Peyer's patch (tissue), 4 donors: ENCODE measurements around the gene CFAP97D1. TPM values are rescaled to one million over a fixed set of nuclear protein-coding genes. Genes with fewer than 3 reads are reported as not detected.

Experiments used
- DNase-seq, 3 donors: peaks; one replicate each; pipeline ENCODE4 v3.0.0-alpha.2; 2017 to 2019
- H3K27ac ChIP-seq, 4 donors: fragments of 200-600 bp; sonication (generic); one replicate each; pipeline ENCODE4 v1.5.1; 2016 to 2019
- H3K27me3 ChIP-seq, 2 donors: fragments of 200-600 bp; sonication (generic); one replicate each; pipeline ENCODE4 v1.5.1; 2019
- H3K36me3 ChIP-seq, 3 donors: fragments of 200-600 bp; sonication (generic); one replicate each; pipeline ENCODE4 v1.5.1; 2016 to 2019
- H3K4me1 ChIP-seq, 4 donors: fragments of 200-600 bp; sonication (generic); one replicate each; pipeline ENCODE4 v1.5.1; 2016 to 2019
- H3K4me3 ChIP-seq, 4 donors: fragments of 200-600 bp; sonication (generic); 1 replicate in 3 of 4; 2 replicates in 1 of 4; pipeline ENCODE4 v1.5.1; 2016 to 2019; ENCODE audit warnings: mild to moderate bottlenecking in 1 of 4
- H3K9me3 ChIP-seq, 4 donors: fragments of 200-600 bp; sonication (generic); one replicate each; pipeline ENCODE4 v1.5.1; 2016 to 2019; ENCODE audit warnings: mild to moderate bottlenecking in 1 of 4
- CTCF ChIP-seq, 6 experiments: fragments of 450-650 bp in 4 of 6; fragments of 200-600 bp in 2 of 6; sonication (generic) in 1 of 6; IDR thresholded peaks; one replicate each; pipeline ENCODE4 v1.5.1; 2017 to 2019; ENCODE audit warnings: antibody characterized with exemption in 6 of 6, mild to moderate bottlenecking in 3 of 6, moderate library complexity in 1 of 6
- POLR2A ChIP-seq, 2 donors: fragments of 450-650 bp; IDR thresholded peaks; one replicate each; pipeline ENCODE4 v1.5.1; 2017; ENCODE audit warnings: antibody characterized with exemption in 2 of 2, mild to moderate bottlenecking in 2 of 2, moderate library complexity in 2 of 2
- total RNA-seq, 4 donors: library from RNA; depleted of rRNA; stranded (reverse); fragments of >200 nt; gene quantifications; one replicate each; pipeline ENCODE4 v1.1.0, GENCODE V29; 2016

The CFAP97D1 gene
- total RNA-seq, 4 donors from 2014 or later, result not detected

- Histone ChIP-seq H3K9me3 (no peaks in the 10 kb centered on the region), H3K4me1 (no peaks in the 10 kb centered on the region), H3K36me3 (no peaks in the 10 kb centered on the region), H3K27ac (no peak overlapping the region), H3K4me3 (no peak overlapping the region), H3K27me3 (no peaks in the 10 kb centered on the region)
- TF ChIP-seq CTCF (IDR thresholded peaks at IDR 0.05) (no peak), POLR2A (IDR thresholded peaks at IDR 0.05) (no peak)
- no peak for DNase-seq
These were observed 30.0 kb downstream of the CFAP97D1 start for GRCh38 chr17:43810226-43810715.

GRCh38 chr17:43810823-43811222 lies 30.6 kb downstream of the CFAP97D1 start:
- no peaks in the 10 kb centered on the region for H3K4me1 ChIP-seq
- no peak overlapping the region for H3K27ac ChIP-seq
- no peaks in the 10 kb centered on the region for H3K9me3 ChIP-seq
- no peaks in the 10 kb centered on the region for H3K27me3 ChIP-seq
- TF ChIP-seq CTCF (IDR thresholded peaks at IDR 0.05) (no peak), POLR2A (IDR thresholded peaks at IDR 0.05) (no peak)
- no peaks in the 10 kb centered on the region for H3K36me3 ChIP-seq
- no peak for DNase-seq
- no peak overlapping the region for H3K4me3 ChIP-seq

DNA sequence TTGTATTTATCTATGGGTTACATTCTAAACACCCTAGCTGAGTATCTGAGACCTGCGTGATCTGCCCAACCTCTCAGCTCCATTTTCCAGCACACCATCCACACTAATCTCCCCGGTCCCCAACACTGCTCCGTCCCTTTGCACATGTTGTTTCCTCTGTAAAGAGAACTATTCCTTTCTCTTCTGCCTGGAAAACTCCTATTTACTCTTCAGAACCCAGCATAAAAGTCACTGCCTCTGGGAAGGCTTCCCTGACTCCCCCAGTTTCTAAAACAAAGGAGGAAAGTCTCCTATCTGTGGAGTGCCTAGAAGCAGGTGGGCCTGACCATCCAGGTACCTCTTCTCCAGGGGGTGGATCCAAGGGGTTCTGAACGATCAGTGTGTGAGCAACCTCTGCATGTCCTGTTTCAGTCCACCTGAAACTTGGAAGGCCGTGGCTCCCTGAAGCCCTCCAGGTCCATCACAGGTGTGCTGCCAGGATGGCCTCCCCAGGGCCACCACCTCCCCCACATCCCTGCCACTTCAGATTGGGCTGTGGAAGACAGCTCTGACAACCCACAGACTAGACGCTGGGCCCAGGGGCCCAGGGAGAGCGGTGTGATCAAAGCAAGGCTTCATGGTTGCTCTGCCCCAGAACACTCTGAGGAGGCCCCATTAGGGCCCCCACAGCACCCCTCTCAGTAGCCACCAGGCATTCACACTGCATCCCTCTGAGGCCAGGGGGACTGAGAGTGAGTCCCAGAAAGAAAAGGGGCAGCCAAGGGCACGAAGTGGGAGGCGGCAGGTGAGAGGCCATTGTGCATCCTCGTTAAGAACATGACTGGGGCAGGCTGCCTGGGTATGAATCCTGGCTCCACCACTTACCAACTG lies 32.4 kb downstream of the CFAP97D1 start:
- Histone ChIP-seq H3K36me3 (no peaks in the 10 kb centered on the region), H3K27ac (no peak overlapping the region), H3K4me3 (no peak overlapping the region), H3K4me1 (peaks cover 0 to 5% (median 0%) of the 10 kb centered on the region in 4 donors), H3K27me3 (no peaks in the 10 kb centered on the region), H3K9me3 (no peaks in the 10 kb centered on the region)
- TF ChIP-seq CTCF (IDR thresholded peaks at IDR 0.05) (no peak), POLR2A (IDR thresholded peaks at IDR 0.05) (no peak)
- no peak for DNase-seq

GRCh38 chr17:43813386-43813785 lies 33.2 kb downstream of the CFAP97D1 start:
- Histone ChIP-seq H3K4me1 (peaks cover 0 to 5% (median 0%) of the 10 kb centered on the region in 4 donors), H3K4me3 (no peak overlapping the region), H3K9me3 (no peaks in the 10 kb centered on the region), H3K27me3 (no peaks in the 10 kb centered on the region), H3K27ac (no peak overlapping the region), H3K36me3 (no peaks in the 10 kb centered on the region)
- DNase-seq, result no peak
- TF ChIP-seq CTCF (IDR thresholded peaks at IDR 0.05), result no peak
- TF ChIP-seq POLR2A (IDR thresholded peaks at IDR 0.05), result no peak

- Histone ChIP-seq H3K27ac (no peak overlapping the region), H3K36me3 (no peaks in the 10 kb centered on the region), H3K9me3 (no peaks in the 10 kb centered on the region), H3K4me3 (no peak overlapping the region), H3K27me3 (no peaks in the 10 kb centered on the region), H3K4me1 (peaks cover 0 to 5% (median 0%) of the 10 kb centered on the region in 4 donors)
- DNase-seq, result no peak
- TF ChIP-seq POLR2A (IDR thresholded peaks at IDR 0.05), result no peak
- peak in 1 of 6 experiments; percentile 20 for TF ChIP-seq CTCF (IDR thresholded peaks at IDR 0.05)
These were observed 33.8 kb downstream of the CFAP97D1 start for GRCh38 chr17:43814026-43814425.
